ENCODE measurements around the gene RINL.

The RINL gene

GRCh38 chr19:38848299-38849146 is 29.6 kb downstream of the RINL start:
- no peak for DNase-seq

GRCh38 chr19:38846097-38846496 is 32.0 kb downstream of the RINL start:
- no peak for DNase-seq

GRCh38 chr19:38845374-38846024 is 32.6 kb downstream of the RINL start:
- DNase-seq = no peak

GRCh38 chr19:38844093-38844686 is 33.9 kb downstream of the RINL start:
- DNase-seq = no peak

GRCh38 chr19:38843175-38843758 is 34.8 kb downstream of the RINL start:
- DNase-seq = no peak

- peak; percentile 59 for DNase-seq
Measured at GRCh38 chr19:38842439-38843174, 35.5 kb downstream of the RINL start.

- peak; percentile 41 for DNase-seq
Measured at GRCh38 chr19:38841787-38842438, 36.2 kb downstream of the RINL start.

GRCh38 chr19:38841180-38841766 is 36.8 kb downstream of the RINL start:
- no peak for DNase-seq

GRCh38 chr19:38840583-38840968 is 37.5 kb downstream of the RINL start:
- DNase-seq = no peak

GRCh38 chr19:38839816-38840582 is 38.1 kb downstream of the RINL start:
- DNase-seq = no peak

- DNase-seq = no peak
Measured at GRCh38 chr19:38838986-38839761, 38.9 kb downstream of the RINL start.

- peak; percentile 63 for DNase-seq
Measured at GRCh38 chr19:38838208-38838985, 39.7 kb downstream of the RINL start.

GRCh38 chr19:38837656-38838121 is 40.4 kb downstream of the RINL start:
- no peak for DNase-seq

GRCh38 chr19:38836983-38837626 is 41.0 kb downstream of the RINL start:
- DNase-seq = no peak

GRCh38 chr19:38836159-38836982 is 41.7 kb downstream of the RINL start:
- no peak for DNase-seq

GRCh38 chr19:38834590-38834989 is 43.5 kb downstream of the RINL start:
- DNase-seq = no peak

- DNase-seq = no peak
Measured at GRCh38 chr19:38834104-38834490, 44.0 kb downstream of the RINL start.

- DNase-seq = no peak
Measured at GRCh38 chr19:38833092-38833425, 45.0 kb downstream of the RINL start.
